ENCODE results near the gene ELF1.

DNA sequence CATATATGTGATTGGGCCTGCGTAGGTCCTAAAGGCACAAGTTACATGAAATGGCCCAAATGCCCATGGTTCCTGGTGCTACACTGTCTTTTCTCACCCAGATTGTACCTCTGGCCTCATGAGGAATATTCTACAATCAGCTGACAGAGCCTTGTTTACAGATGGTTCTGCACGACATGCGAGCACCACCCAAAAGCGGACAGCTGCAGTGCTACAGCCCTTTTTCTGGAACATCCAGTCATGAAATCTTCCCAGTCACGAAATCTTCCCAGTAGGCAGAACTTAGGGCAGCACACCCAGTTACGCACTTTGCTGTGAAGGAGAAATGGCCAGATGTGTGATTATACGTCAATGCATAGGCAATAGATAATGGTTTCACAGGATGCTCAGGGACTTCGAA is 7.7 kb upstream of the ELF1 start:
- TF ChIP-seq GATA2 (IDR thresholded peaks at IDR 0.05; ENCODE audit: low read depth, low read length) (no peak), GATA3 (IDR thresholded peaks at IDR 0.05; ENCODE audit: low read depth, low read length) (no peak)

Measured in SH-SY5Y (cell line).